ENCODE data around the gene VAV3. TPM values are rescaled to one million over a fixed set of nuclear protein-coding genes. Genes with fewer than 3 reads are reported as not detected.
"Not testable (repeated sequence)": the region's sequence is repeated elsewhere in the genome, so short reads cannot be mapped to it uniquely, and the experiment has no call there.

Gene VAV3
- total RNA-seq, 1 experiment from 2014 or later, result 0.84 TPM

- DNase-seq (ENCODE audit: low read depth), result no peak
Observed at GRCh38 chr1:107894605-107895004, 70.4 kb downstream of the VAV3 start.

- DNase-seq (ENCODE audit: low read depth), result not testable (repeated sequence)
Observed at GRCh38 chr1:107893350-107893749, 71.6 kb downstream of the VAV3 start.

GRCh38 chr1:107889524-107889923 lies 75.5 kb downstream of the VAV3 start:
- DNase-seq (ENCODE audit: low read depth), result no peak

DNA sequence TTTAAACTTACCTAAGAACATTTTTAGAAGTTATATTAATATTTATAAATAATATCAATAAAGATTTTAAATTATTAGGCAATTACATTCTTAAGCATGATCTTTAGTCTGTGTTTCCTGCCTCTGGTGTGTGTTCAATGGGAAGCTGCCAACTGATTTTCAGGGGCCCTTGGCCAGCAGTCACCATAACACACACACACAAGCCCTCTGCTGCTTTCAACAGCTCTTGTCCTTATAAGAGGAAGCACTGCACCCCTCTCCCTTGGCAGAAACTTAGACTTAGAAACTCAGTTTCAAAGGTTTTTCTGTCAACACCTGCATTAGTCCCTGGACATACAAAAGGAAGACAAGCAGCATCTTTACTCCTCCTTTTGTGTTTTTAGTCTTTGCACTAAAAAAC lies 81.4 kb downstream of the VAV3 start:
- DNase-seq (ENCODE audit: low read depth), result no peak

GRCh38 chr1:107879927-107880326 lies 85.1 kb downstream of the VAV3 start:
- no peak for DNase-seq (ENCODE audit: low read depth)

- DNase-seq (ENCODE audit: low read depth), result no peak
Observed at GRCh38 chr1:107879346-107879745, 85.6 kb downstream of the VAV3 start.

DNA sequence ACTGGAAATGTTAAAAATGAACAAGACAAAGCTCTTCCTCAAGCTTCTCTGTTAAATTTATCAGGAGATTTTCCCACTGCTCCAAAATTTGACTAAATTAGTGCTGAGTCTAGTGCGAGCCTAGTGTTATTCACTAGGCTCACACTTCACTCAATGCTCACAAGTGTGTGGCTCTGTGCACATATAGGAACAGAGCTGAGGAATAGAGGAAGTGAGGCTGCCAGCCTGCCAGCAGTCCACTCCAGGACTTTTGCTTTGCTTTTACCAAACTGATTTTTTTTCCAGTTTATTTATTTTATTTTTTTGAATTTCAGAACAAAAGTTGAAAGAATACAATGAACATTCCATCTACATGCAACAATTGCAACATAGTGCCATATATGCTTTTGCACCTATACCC lies 87.2 kb downstream of the VAV3 start:
- no peak for DNase-seq (ENCODE audit: low read depth)

DNA sequence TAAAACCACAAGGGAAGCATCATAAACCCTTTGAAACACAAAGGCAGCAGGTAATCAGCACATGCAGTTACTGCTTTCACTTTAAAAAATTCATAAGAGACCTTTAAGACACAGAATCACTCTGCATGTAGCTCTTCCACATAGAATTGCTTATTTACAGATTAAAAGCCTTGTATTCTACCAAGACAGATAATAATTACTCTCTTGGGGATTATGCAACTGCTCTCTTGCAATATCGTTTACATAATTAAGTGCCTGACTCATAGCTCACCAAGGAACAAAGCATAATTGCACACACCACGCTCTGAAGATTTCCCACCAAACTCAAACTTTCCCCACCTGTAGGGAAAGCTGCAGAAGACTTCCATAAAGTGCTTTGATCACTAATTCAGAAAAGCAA lies 87.9 kb downstream of the VAV3 start:
- peak; percentile 40 for DNase-seq (ENCODE audit: low read depth)

- DNase-seq (ENCODE audit: low read depth), result no peak
Observed at GRCh38 chr1:107875689-107876088, 89.3 kb downstream of the VAV3 start.

DNA sequence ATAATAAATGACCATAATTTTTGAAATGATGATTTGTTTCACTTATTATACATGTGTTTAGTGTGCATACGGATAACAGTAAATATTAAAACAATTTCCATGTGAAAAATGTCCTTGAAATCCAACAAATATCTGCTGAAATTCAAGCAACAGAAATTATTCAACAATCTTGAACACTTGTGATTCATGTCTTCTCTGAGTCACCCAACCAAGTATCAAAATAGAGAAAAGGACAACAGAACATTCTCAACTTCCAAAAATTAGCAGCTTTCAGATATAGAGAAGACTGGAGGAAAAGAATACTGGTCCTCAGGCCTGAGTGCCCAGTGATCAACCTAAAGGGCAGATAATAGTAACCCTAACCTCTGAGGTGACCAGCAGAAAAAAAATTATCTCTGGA lies 90.8 kb downstream of the VAV3 start:
- DNase-seq (ENCODE audit: low read depth), result no peak

- no peak for DNase-seq (ENCODE audit: low read depth)
Observed at GRCh38 chr1:107871687-107872395, 93.1 kb downstream of the VAV3 start.

DNA sequence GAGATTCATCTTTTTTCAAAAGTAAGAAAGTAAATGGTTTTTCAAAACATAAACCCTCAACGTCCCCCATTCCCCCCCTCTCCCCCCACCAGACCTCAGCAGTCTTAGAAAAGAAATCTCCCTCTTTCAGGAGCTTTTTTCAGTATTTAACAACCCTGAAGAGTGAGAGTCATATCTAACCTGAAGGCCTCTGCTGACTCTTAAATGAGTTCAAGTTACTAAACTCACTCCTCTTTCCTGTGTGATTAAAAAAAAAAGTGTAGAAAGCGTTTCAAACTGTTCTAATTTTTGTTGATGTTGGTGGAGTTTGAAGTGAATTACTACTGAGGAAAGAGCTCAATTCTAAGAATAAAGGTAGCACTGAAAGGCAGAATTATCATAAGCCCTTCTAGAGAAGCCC lies 93.7 kb downstream of the VAV3 start:
- no peak for DNase-seq (ENCODE audit: low read depth)

GRCh38 chr1:107870696-107871095 lies 94.3 kb downstream of the VAV3 start:
- DNase-seq (ENCODE audit: low read depth), result no peak

DNA sequence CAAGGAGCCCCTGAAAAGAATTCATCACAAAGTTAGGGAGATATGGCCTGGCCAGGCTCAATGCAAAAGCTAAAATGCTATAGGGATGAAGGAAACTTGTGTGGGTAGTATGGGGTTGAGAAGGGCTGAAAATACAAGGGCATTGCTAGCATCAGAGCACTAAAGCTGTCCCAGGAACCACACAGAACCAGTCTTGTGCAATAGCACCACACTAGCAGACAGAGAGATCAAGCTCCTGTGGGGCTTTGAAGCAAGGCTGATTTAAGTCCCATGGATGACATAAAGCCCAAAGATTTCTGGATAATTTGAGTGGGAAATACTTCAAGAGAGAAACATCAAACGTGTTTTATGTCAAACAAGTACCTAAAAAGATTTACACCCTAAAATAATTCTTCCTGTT lies 97.1 kb downstream of the VAV3 start:
- no peak for DNase-seq (ENCODE audit: low read depth)

- DNase-seq (ENCODE audit: low read depth), result no peak
Observed at GRCh38 chr1:107867422-107867821, 97.6 kb downstream of the VAV3 start.

GRCh38 chr1:107866870-107867269 lies 98.1 kb downstream of the VAV3 start:
- DNase-seq (ENCODE audit: low read depth), result no peak

DNA sequence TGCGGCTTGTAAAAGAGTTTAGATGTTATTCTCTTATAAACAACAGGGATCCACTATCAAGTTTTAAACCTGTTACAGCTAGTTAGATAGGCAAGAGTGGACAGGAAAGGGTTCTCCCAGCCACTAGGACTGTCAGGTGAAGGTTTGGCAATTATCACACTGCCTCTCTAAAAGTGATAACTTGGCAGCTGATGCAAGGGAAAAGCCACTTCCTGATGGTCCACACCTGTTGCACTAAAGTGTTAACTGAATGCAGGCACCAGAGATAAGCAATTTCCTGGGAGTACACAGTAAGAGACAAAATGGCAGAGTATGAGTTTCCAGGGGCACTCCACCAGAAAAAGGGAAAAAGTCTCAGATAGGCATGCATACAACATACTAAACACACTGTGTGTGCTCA lies 99.4 kb downstream of the VAV3 start:
- no peak for DNase-seq (ENCODE audit: low read depth)

DNA sequence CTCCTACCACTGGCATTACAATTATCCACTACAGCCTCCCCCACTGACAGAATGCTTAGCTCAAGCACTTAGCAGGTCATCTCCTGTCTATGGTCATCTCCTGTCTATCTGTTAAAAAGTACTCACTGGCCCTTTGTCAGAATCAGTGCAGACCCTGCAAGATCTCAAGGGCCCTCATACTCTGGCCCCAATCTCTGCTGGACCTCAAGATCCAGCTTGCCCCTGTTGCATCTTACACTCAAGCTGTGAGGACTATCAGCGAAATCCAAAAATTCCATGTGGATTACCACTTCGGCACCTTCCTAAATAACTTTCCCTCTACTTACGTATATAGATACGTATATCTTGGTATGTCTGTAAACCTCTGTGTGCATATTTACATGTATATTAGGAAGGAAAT lies 101.6 kb downstream of the VAV3 start:
- no peak for DNase-seq (ENCODE audit: low read depth)

DNA sequence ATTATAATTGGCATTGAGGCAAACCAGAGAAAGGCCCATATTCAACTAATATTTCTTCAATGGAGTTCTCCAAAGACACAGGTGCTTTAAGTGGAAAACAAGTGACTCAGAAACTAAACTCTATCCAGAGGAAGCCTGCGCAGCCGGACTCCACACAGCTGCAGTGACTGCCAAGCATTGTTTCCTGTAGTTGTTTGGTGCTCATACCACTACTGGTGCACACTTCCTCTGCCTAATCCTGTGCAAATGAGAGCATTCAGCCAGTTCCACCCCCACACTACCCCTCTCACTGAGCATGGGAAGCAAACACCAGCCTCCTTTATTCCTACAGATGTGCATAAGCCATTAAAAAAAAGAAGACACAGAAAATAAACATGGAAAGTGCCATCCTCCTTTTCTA lies 102.9 kb downstream of the VAV3 start:
- no peak for DNase-seq (ENCODE audit: low read depth)

GRCh38 chr1:107858323-107858722 lies 106.7 kb downstream of the VAV3 start:
- DNase-seq (ENCODE audit: low read depth), result no peak

DNA sequence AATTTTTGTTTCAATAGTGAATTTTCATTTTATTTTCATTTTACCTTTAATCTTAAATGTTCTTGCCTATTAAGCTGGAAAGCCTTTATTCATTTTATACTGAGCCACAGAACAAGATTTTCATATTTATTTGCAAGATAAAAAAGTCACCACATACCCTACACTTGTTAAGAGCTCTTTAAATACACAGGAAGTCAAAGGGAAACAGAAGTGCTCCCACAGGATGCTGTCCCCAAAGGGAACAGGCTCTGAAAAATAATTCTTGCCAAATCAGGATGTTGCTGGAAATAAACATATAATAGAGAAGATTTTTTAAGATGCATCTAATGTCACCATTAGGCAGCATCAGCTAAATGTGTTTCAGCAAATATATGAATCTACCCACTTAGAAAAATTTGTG lies 113.6 kb downstream of the VAV3 start:
- no peak for DNase-seq (ENCODE audit: low read depth)

- not testable (repeated sequence) for DNase-seq (ENCODE audit: low read depth)
Observed at GRCh38 chr1:107844541-107845194, 120.3 kb downstream of the VAV3 start.

GRCh38 chr1:107843989-107844388 lies 121.0 kb downstream of the VAV3 start:
- no peak for DNase-seq (ENCODE audit: low read depth)

- no peak for DNase-seq (ENCODE audit: low read depth)
Observed at GRCh38 chr1:107842241-107842640, 122.7 kb downstream of the VAV3 start.

All from RPMI7951 (cell line).